ENCODE measurements around the gene OTC.

DNA sequence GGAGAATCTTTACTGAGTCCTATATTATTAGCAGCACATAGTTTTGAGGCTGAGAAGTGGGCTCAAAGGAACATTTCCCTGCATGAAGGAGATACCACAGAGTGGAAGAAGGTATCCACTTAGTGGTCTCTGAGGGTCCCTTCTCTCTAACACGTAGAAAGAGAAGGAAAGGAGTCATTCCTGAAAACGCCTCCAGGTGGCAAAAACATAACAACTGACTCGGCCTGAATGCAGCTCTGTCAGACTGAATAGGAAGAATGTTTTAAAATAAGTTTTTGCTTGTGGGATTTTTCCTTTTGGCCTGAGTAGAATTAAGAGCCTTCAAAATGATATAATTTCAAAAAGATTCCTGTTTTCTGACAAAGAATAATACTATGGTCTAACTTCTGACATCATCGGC, 48.4 kb upstream of the OTC start:
- TF ChIP-seq CTCF (IDR thresholded peaks at IDR 0.05; ENCODE audit: insufficient read depth, low read length), result no peak
- TF ChIP-seq, protein P1, sequence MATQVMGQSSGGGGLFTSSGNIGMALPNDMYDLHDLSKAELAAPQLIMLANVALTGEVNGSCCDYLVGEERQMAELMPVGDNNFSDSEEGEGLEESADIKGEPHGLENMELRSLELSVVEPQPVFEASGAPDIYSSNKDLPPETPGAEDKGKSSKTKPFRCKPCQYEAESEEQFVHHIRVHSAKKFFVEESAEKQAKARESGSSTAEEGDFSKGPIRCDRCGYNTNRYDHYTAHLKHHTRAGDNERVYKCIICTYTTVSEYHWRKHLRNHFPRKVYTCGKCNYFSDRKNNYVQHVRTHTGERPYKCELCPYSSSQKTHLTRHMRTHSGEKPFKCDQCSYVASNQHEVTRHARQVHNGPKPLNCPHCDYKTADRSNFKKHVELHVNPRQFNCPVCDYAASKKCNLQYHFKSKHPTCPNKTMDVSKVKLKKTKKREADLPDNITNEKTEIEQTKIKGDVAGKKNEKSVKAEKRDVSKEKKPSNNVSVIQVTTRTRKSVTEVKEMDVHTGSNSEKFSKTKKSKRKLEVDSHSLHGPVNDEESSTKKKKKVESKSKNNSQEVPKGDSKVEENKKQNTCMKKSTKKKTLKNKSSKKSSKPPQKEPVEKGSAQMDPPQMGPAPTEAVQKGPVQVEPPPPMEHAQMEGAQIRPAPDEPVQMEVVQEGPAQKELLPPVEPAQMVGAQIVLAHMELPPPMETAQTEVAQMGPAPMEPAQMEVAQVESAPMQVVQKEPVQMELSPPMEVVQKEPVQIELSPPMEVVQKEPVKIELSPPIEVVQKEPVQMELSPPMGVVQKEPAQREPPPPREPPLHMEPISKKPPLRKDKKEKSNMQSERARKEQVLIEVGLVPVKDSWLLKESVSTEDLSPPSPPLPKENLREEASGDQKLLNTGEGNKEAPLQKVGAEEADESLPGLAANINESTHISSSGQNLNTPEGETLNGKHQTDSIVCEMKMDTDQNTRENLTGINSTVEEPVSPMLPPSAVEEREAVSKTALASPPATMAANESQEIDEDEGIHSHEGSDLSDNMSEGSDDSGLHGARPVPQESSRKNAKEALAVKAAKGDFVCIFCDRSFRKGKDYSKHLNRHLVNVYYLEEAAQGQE (IDR thresholded peaks at IDR 0.05; ENCODE audit: insufficient replicate concordance, low read depth), result no peak
- no peak for TF ChIP-seq POLR2AphosphoS5 (IDR thresholded peaks at IDR 0.05; ENCODE audit: low read depth)
- no peak for TF ChIP-seq GABPA (IDR thresholded peaks at IDR 0.05; ENCODE audit: low read depth)

Measured in HL-60 (cell line).